Left lung (tissue), 10 donors: Measurements from ENCODE around the gene ISX. TPM values are rescaled to one million over a fixed set of nuclear protein-coding genes. Genes with fewer than 3 reads are reported as not detected.

ENCODE experiments used
- ATAC-seq: fragments of 200-7000 bp; cut with Tn5 transposase; one replicate; pipeline ENCODE4 v1.9.1; 2020; ENCODE audit warnings: moderate library complexity
- DNase-seq, 4 donors: peaks; one replicate each; pipeline ENCODE4 v3.0.0-alpha.2; 2013 to 2020
- H3K27ac ChIP-seq, 2 donors: fragments of 200-600 bp; sonication (generic) in 1 of 2; one replicate each; pipeline versions ENCODE4 v1.5.0 to v1.8.0; 2020 to 2021
- H3K27me3 ChIP-seq, 2 donors: fragments of 200-600 bp; sonication (generic) in 1 of 2; one replicate each; pipeline versions ENCODE4 v1.5.0 to v1.8.0; 2020 to 2021
- H3K36me3 ChIP-seq, 2 donors: fragments of 200-600 bp; sonication (generic) in 1 of 2; one replicate each; pipeline versions ENCODE4 v1.5.0 to v1.8.0; 2020 to 2021
- H3K4me1 ChIP-seq, 2 donors: fragments of 200-600 bp; one replicate each; pipeline ENCODE4 v1.8.0; 2021
- H3K4me3 ChIP-seq, 2 donors: fragments of 200-600 bp; sonication (generic) in 1 of 2; one replicate each; pipeline versions ENCODE4 v1.5.0 to v1.8.0; 2020 to 2021; ENCODE audit warnings: mild to moderate bottlenecking in 1 of 2
- H3K9me3 ChIP-seq, 2 donors: fragments of 200-600 bp; sonication (generic) in 1 of 2; one replicate each; pipeline versions ENCODE4 v1.5.0 to v1.8.0; 2020 to 2021
- intact Hi-C, 2 donors: fragments of 100-400 bp; cut with DNase I; formaldehyde crosslinking; loops; one replicate each; pipeline versions ENCODE4 v1.11.2 to v1.14.2; 2022
- polyA plus RNA-seq, 6 donors: library from polyadenylated mRNA; unstranded; fragments of 120-200 nt; gene quantifications; one replicate each; pipeline ENCODE4 v1.2.1, GENCODE V29; 2013; ENCODE audit not compliant: insufficient read length in 6 of 6
- total RNA-seq, 2 donors: library from RNA; stranded (reverse); fragmentation: NEBNext Ultra II Directional; extraction: Animal tissue kit (Norgen Biotek cat#: 25700); gene quantifications; one replicate each; pipeline ENCODE4 v1.2.1, GENCODE V29; 2021
- TF ChIP-seq, protein P1 (sequence below), 2 donors: fragments of 200-600 bp; sonication (generic) in 1 of 2; IDR thresholded peaks; one replicate each; pipeline versions ENCODE4 v1.5.0 to v1.8.0; 2021; ENCODE audit warnings: antibody characterized with exemption in 2 of 2
- donor health status: DM: no; HTN: yes; CAD: no.
- donor health status: DM: no; HTN: no; CAD: no.

ISX gene
- total and polyA plus RNA-seq, 8 donors = 0.22 to 0.43 (median 0.37) TPM; not detected in 2

DNA sequence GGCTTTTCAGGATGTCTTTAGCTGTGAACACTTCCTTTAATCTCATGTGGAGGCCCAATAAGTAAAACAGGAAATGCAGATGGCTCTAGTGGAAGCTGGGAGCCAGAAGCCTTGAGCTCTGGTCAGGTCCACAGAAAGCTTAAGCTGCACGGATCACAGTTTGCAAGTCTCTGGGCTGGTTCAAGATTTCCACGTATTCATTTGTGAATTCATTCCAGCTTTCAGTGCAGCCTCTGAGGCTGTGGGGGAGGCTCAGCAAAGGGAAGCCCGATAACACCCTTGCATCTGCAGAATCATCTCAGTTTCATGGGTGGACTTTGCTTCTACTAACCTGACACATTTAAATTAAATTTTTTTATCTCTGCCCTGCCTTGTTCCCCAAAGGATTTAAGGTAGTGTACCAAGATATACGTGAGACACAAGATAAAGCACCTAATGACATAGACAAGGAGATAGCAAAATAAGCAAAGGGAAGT is 65.6 kb downstream of the ISX start:
- intact Hi-C loops = no loop called here
- no peak overlapping the region for H3K27ac ChIP-seq
- no peak for ATAC-seq
- H3K36me3 ChIP-seq = no peaks in the 10 kb centered on the region
- no peaks in the 10 kb centered on the region for H3K9me3 ChIP-seq
- H3K4me1 ChIP-seq = no peaks in the 10 kb centered on the region
- TF ChIP-seq, protein P1, sequence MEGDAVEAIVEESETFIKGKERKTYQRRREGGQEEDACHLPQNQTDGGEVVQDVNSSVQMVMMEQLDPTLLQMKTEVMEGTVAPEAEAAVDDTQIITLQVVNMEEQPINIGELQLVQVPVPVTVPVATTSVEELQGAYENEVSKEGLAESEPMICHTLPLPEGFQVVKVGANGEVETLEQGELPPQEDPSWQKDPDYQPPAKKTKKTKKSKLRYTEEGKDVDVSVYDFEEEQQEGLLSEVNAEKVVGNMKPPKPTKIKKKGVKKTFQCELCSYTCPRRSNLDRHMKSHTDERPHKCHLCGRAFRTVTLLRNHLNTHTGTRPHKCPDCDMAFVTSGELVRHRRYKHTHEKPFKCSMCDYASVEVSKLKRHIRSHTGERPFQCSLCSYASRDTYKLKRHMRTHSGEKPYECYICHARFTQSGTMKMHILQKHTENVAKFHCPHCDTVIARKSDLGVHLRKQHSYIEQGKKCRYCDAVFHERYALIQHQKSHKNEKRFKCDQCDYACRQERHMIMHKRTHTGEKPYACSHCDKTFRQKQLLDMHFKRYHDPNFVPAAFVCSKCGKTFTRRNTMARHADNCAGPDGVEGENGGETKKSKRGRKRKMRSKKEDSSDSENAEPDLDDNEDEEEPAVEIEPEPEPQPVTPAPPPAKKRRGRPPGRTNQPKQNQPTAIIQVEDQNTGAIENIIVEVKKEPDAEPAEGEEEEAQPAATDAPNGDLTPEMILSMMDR (IDR thresholded peaks at IDR 0.05) = no peak
- H3K27me3 ChIP-seq = peaks cover 0 to 71% of the 10 kb centered on the region in 2 donors
- no peak overlapping the region for H3K4me3 ChIP-seq
- DNase-seq = no peak

DNA sequence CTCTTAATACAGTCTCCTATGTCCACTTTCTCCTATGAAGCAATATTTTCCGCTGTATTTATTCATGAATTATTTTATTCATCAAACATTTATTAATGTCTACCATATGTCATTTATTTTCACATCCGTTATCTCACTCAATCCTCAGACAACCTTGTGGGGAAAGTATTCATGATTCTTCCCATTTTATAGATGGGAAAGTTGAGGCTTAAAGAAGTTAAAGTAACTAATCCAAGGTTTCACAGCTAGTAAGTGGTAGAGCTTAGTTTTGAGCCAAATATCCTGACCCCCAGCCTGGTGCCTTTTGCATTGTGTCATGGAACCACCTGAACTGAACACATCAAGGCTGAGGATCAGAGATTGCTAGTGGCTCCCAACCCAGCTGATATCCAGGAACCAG is 66.6 kb downstream of the ISX start:
- H3K4me1 ChIP-seq = no peaks in the 10 kb centered on the region
- intact Hi-C loops = no loop called here

DNA sequence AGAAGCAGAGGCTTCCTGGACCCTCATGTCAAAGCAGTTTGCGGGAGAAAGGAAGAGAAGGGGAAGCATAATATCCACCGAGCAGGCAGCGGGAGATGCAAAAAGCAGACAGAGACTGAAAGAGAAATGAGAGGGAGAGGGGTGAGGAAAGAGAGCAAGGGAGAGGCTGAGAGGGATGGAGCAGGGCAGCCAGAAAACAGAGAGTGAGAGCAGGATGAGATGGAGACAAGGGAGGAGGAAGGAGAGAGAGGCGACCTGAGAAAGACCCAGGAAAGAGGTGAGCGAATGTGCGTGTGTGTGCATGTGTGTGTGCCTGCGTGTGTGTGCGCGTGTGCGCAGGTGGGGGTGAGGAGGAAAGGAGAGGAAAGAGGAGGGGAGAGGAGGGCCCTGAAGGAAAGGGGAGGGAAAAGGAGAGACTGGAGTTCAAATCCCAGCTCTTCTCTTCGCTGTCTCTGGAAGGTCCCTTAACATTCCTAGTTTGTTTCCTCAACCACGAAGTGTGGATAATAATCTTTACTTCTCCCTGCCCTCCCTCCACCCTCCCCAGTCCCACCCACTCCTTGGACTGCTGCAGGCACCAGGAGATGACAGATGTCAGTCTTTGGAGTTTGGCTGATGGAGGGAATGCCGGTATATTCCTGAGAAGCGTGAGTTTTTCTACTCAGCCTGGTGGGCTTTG is 67.9 kb downstream of the ISX start:
- ATAC-seq (no peak), DNase-seq (no peak)
- no peak overlapping the region for H3K4me3 ChIP-seq
- intact Hi-C loops = no loop called here
- H3K27me3 ChIP-seq = peaks cover 0 to 70% of the 10 kb centered on the region in 2 donors
- H3K36me3 ChIP-seq = no peaks in the 10 kb centered on the region
- no peaks in the 10 kb centered on the region for H3K4me1 ChIP-seq
- H3K9me3 ChIP-seq = no peaks in the 10 kb centered on the region
- TF ChIP-seq, protein P1 (IDR thresholded peaks at IDR 0.05) = no peak
- H3K27ac ChIP-seq = no peak overlapping the region

More for the DNA sequence above, 66.6 kb downstream of the ISX start:
- ATAC-seq (no peak), DNase-seq (no peak)
- Histone ChIP-seq H3K27me3 (peaks cover 0 to 72% of the 10 kb centered on the region in 2 donors), H3K27ac (no peak overlapping the region), H3K36me3 (no peaks in the 10 kb centered on the region), H3K4me3 (no peak overlapping the region), H3K9me3 (no peaks in the 10 kb centered on the region)
- TF ChIP-seq, protein P1 (IDR thresholded peaks at IDR 0.05) = no peak

DNA sequence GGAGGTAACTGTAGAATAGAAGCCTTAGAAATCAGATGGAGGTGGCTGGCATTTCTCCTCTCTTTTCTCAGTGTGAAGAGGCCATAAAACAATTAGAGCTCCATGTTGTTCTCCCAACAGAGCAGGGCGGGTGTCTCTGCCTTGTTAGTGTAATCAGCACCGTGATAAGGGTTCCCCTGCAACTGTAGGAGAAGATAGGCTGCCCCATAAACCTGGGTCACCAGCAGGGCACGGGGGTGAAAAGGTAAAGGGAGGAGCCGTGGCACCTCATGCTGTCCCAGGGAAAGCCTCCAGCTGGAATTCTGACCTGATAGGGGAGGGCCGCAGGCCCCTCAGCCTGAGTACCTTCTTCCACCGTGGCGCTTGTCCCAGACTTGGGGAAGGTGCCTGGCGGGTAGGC is 68.7 kb downstream of the ISX start:
- H3K27me3 ChIP-seq = peaks cover 0 to 66% of the 10 kb centered on the region in 2 donors
- TF ChIP-seq, protein P1 (IDR thresholded peaks at IDR 0.05) = no peak
- no peak overlapping the region for H3K27ac ChIP-seq
- intact Hi-C loops = no loop called here
- H3K36me3 ChIP-seq = no peaks in the 10 kb centered on the region
- DNase-seq (no peak), ATAC-seq (no peak)
- H3K9me3 ChIP-seq = no peaks in the 10 kb centered on the region
- H3K4me1 ChIP-seq = no peaks in the 10 kb centered on the region
- H3K4me3 ChIP-seq = no peak overlapping the region

DNA sequence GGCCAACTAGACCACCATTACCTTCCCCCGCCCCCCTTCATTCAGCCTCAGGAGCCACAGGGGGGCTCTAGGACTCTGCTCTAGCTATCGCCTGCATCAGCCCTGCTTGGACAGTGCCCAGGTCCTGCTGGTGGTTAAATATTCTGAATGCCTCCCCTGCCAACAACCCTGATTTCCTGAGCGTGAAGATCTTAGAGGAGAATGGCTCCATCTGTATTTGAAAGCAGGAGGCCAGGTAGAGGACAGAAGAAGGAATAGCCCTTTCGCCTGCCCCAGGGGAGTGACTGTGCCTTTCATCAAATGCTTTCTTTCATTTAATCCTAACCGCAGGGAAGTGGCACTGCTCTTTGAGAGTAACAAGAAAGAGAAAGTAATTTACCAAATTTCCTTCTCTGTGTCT is 69.2 kb downstream of the ISX start:
- Histone ChIP-seq H3K27ac (no peak overlapping the region), H3K4me1 (no peaks in the 10 kb centered on the region), H3K9me3 (no peaks in the 10 kb centered on the region), H3K27me3 (peaks cover 0 to 62% of the 10 kb centered on the region in 2 donors), H3K4me3 (no peak overlapping the region), H3K36me3 (no peaks in the 10 kb centered on the region)
- DNase-seq = no peak
- intact Hi-C loops = no loop called here
- ATAC-seq = no peak
- TF ChIP-seq, protein P1 (IDR thresholded peaks at IDR 0.05) = no peak

Other genes with a start within 250 kb of the ISX start
- 10 to 100 TPM; 19.2 to 19.8 TPM for gene HMGXB4, start 191.3 kb downstream of the ISX start, total RNA-seq
- gene HMGXB4, start 191.3 kb downstream of the ISX start, polyA plus RNA-seq = 10 to 100 TPM; 26.3 to 34.6 (median 32.3) TPM
- gene TOM1, start 233.7 kb downstream of the ISX start, total RNA-seq = 10 to 100 TPM; 68.0 to 81.3 TPM
- 10 to 100 TPM; 28.9 to 34.4 (median 31.2) TPM for gene TOM1, start 233.7 kb downstream of the ISX start, polyA plus RNA-seq